Mammary epithelial cell (primary cell): ENCODE results near the gene GFER.

Source experiments
- EZH2 ChIP-seq: IDR thresholded peaks from 2 replicates; pipeline ENCODE4 v1.6.1; 2012; ENCODE audit warnings: low read length, inconsistent platforms, borderline replicate concordance
- TF ChIP-seq, protein P1 (sequence below), 2 donors: IDR thresholded peaks in 1 of 2; conservative IDR thresholded peaks in 1 of 2; 2 replicates each; pipeline ENCODE4 v1.5.1; 2011 to 2012; ENCODE audit warnings: inconsistent platforms in 2 of 2, low read length in 2 of 2, mild to moderate bottlenecking in 2 of 2, control low read depth in 1 of 2, low read depth in 1 of 2; ENCODE audit not compliant: insufficient read depth in 1 of 2; ENCODE audit errors: extremely low read depth in 1 of 2

- no peak for TF ChIP-seq EZH2
- TF ChIP-seq, protein P1, sequence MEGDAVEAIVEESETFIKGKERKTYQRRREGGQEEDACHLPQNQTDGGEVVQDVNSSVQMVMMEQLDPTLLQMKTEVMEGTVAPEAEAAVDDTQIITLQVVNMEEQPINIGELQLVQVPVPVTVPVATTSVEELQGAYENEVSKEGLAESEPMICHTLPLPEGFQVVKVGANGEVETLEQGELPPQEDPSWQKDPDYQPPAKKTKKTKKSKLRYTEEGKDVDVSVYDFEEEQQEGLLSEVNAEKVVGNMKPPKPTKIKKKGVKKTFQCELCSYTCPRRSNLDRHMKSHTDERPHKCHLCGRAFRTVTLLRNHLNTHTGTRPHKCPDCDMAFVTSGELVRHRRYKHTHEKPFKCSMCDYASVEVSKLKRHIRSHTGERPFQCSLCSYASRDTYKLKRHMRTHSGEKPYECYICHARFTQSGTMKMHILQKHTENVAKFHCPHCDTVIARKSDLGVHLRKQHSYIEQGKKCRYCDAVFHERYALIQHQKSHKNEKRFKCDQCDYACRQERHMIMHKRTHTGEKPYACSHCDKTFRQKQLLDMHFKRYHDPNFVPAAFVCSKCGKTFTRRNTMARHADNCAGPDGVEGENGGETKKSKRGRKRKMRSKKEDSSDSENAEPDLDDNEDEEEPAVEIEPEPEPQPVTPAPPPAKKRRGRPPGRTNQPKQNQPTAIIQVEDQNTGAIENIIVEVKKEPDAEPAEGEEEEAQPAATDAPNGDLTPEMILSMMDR (conservative IDR thresholded peaks at IDR 0.05 in 1 of 2, IDR thresholded peaks at IDR 0.05 in 1 of 2; ENCODE audit: extremely low read depth in 1 of 2, insufficient read depth in 1 of 2, low read depth in 1 of 2, low read length in 2 of 2), result peak; percentile 34 to 61
These were observed 24.5 kb upstream of the GFER start, which contains the start of gene NDUFB10 for GRCh38 chr16:1959269-1960039.
